Gastroesophageal sphincter (tissue), 3 donors: Measurements from ENCODE around the gene P3H3.

Experiments used
- EP300 ChIP-seq: sonication (generic); formaldehyde crosslinking; IDR thresholded peaks from one replicate; pipeline ENCODE4 v1.6.1; 2017; ENCODE audit warnings: antibody characterized with exemption, mild to moderate bottlenecking
- POLR2A ChIP-seq, 2 donors: fragments of 450-650 bp; IDR thresholded peaks; one replicate each; pipeline ENCODE4 v1.6.1; 2017; ENCODE audit warnings: antibody characterized with exemption in 2 of 2, mild to moderate bottlenecking in 2 of 2, moderate library complexity in 1 of 2
- POLR2AphosphoS5 ChIP-seq: sonication (generic); formaldehyde crosslinking; IDR thresholded peaks from one replicate; pipeline ENCODE4 v1.6.1; 2017; ENCODE audit warnings: antibody characterized with exemption
- TF ChIP-seq, protein P1 (sequence below), 4 experiments: fragments of 200-600 bp in 2 of 4; fragments of 450-650 bp in 2 of 4; sonication (generic) in 1 of 4; IDR thresholded peaks; one replicate each; pipeline ENCODE4 v1.5.1; 2017 to 2019; ENCODE audit warnings: antibody characterized with exemption in 4 of 4, mild to moderate bottlenecking in 2 of 4, moderate library complexity in 2 of 4

DNA sequence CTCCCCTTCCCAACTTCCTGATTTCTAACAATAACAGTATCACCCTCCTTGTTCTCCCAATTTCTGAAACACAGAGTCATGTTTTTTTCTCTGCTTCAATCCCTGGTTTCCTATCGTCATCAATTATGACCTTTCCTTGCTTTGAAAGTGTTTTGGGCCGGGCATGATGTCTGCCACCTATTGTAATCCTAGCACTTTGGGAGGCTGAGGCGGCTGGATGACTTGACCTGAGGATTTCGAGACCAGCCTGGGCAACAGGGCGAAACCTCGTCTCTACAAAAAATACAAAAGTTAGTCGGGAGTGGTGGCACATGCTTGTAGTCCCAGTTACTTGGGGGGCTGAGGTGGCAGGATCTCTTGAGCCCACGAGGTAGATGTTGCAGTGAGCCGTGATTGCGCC lies 19.2 kb upstream of the P3H3 start:
- TF ChIP-seq, protein P1, sequence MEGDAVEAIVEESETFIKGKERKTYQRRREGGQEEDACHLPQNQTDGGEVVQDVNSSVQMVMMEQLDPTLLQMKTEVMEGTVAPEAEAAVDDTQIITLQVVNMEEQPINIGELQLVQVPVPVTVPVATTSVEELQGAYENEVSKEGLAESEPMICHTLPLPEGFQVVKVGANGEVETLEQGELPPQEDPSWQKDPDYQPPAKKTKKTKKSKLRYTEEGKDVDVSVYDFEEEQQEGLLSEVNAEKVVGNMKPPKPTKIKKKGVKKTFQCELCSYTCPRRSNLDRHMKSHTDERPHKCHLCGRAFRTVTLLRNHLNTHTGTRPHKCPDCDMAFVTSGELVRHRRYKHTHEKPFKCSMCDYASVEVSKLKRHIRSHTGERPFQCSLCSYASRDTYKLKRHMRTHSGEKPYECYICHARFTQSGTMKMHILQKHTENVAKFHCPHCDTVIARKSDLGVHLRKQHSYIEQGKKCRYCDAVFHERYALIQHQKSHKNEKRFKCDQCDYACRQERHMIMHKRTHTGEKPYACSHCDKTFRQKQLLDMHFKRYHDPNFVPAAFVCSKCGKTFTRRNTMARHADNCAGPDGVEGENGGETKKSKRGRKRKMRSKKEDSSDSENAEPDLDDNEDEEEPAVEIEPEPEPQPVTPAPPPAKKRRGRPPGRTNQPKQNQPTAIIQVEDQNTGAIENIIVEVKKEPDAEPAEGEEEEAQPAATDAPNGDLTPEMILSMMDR (IDR thresholded peaks at IDR 0.05) = no peak
- TF ChIP-seq EP300 (no peak), POLR2A (IDR thresholded peaks at IDR 0.05) (no peak), POLR2AphosphoS5 (no peak)
